SK-N-SH treated with all-trans-retinoic acid at 6 μM for 48 hours (cell line): ENCODE measurements around the gene TPM1.
A peak's percentile ranks its signal among the peaks of the same experiment; 100 is the strongest.

Experiments
- ATAC-seq: fragments of 200-7000 bp; cut with Tn5 transposase; 3 replicates; pipeline ENCODE4 v1.9.1; 2020; ENCODE audit warnings: mild to moderate bottlenecking, moderate library complexity
- ARNTL ChIP-seq: fragments of 450-650 bp; formaldehyde crosslinking; IDR thresholded peaks from 2 replicates; pipeline ENCODE4 v1.5.0; 2020; ENCODE audit warnings: low read depth, mild to moderate bottlenecking, moderate library complexity, borderline replicate concordance
- BACH2 ChIP-seq: fragments of 250-450 bp; sonication (Bioruptor Pico); IDR thresholded peaks from 2 replicates; pipeline ENCODE4 v1.9.0; 2021; ENCODE audit warnings: mild to moderate bottlenecking, borderline replicate concordance
- CREB5 ChIP-seq: fragments of 250-450 bp; sonication (Bioruptor Pico); IDR thresholded peaks from 2 replicates; pipeline ENCODE4 v1.5.1; 2020; ENCODE audit warnings: low read depth, mild to moderate bottlenecking, moderate library complexity
- CSDC2 ChIP-seq: fragments of 250-450 bp; sonication (Bioruptor Pico); IDR thresholded peaks from 2 replicates; pipeline ENCODE4 v1.5.0; 2020; ENCODE audit warnings: mild to moderate bottlenecking, moderate library complexity
- ESRRG ChIP-seq: fragments of 250-450 bp; sonication (Bioruptor Pico); IDR thresholded peaks from 2 replicates; pipeline ENCODE4 v1.6.1; 2021; ENCODE audit warnings: mild to moderate bottlenecking
- GLIS3 ChIP-seq: fragments of 250-450 bp; sonication (Bioruptor Pico); IDR thresholded peaks from 2 replicates; pipeline ENCODE4 v1.5.0; 2020; ENCODE audit warnings: mild to moderate bottlenecking, moderate library complexity
- ISL1 ChIP-seq: fragments of 250-450 bp; sonication (Bioruptor Pico); IDR thresholded peaks from 2 replicates; pipeline ENCODE4 v2.1.2; 2022; ENCODE audit warnings: mild to moderate bottlenecking, moderate library complexity
- OSR1 ChIP-seq: fragments of 250-450 bp; sonication (Bioruptor Pico); IDR thresholded peaks from 2 replicates; pipeline ENCODE4 v1.8.0; 2022; ENCODE audit warnings: moderate library complexity, mild to moderate bottlenecking, inconsistent platforms
- PATZ1 ChIP-seq: fragments of 250-450 bp; sonication (Bioruptor Pico); IDR thresholded peaks from 2 replicates; pipeline ENCODE4 v1.8.0; 2020; ENCODE audit warnings: mild to moderate bottlenecking, moderate library complexity, borderline replicate concordance
- PPARA ChIP-seq: fragments of 250-450 bp; sonication (Bioruptor Pico); IDR thresholded peaks from 2 replicates; pipeline ENCODE4 v1.5.0; 2020; ENCODE audit warnings: mild to moderate bottlenecking, borderline replicate concordance
- RARB ChIP-seq: fragments of 250-450 bp; sonication (Bioruptor Pico); IDR thresholded peaks from 2 replicates; pipeline ENCODE4 v1.8.0; 2021; ENCODE audit warnings: mild to moderate bottlenecking, moderate library complexity
- SNAI2 ChIP-seq: fragments of 250-450 bp; sonication (Bioruptor Pico); IDR thresholded peaks from 2 replicates; pipeline ENCODE4 v1.5.0; 2020; ENCODE audit warnings: mild to moderate bottlenecking, moderate library complexity
- TCF4 ChIP-seq: fragments of 250-450 bp; sonication (Bioruptor Pico); IDR thresholded peaks from 2 replicates; pipeline ENCODE4 v1.8.0; 2021; ENCODE audit warnings: mild to moderate bottlenecking, moderate library complexity, borderline replicate concordance
- ZC3H10 ChIP-seq: fragments of 250-450 bp; sonication (Bioruptor Pico); IDR thresholded peaks from 2 replicates; pipeline ENCODE4 v1.5.1; 2021; ENCODE audit warnings: mild to moderate bottlenecking, moderate library complexity
- ZFP3 ChIP-seq: fragments of 250-450 bp; sonication (Bioruptor Pico); IDR thresholded peaks from 2 replicates; pipeline ENCODE4 v1.5.0; 2020; ENCODE audit warnings: mild to moderate bottlenecking, moderate library complexity
- ZFP30 ChIP-seq: fragments of 450-650 bp; formaldehyde crosslinking; IDR thresholded peaks from 2 replicates; pipeline ENCODE4 v1.5.0; 2022; ENCODE audit warnings: mild to moderate bottlenecking, moderate library complexity
- ZNF70 ChIP-seq: fragments of 450-650 bp; formaldehyde crosslinking; IDR thresholded peaks from 2 replicates; pipeline ENCODE4 v1.5.0; 2020; ENCODE audit warnings: mild to moderate bottlenecking, moderate library complexity
- ZNF8 ChIP-seq: fragments of 450-650 bp; formaldehyde crosslinking; IDR thresholded peaks from 2 replicates; pipeline ENCODE4 v1.5.0; 2020; ENCODE audit warnings: mild to moderate bottlenecking, moderate library complexity
- TF ChIP-seq, protein P1 (sequence below): fragments of 250-450 bp; sonication (Bioruptor Pico); IDR thresholded peaks from 2 replicates; pipeline ENCODE4 v1.8.0; 2021; ENCODE audit warnings: low read depth, mild to moderate bottlenecking, moderate library complexity, borderline replicate concordance
- TF ChIP-seq, protein P2 (sequence below): fragments of 250-450 bp; sonication (Bioruptor Pico); IDR thresholded peaks from 2 replicates; pipeline ENCODE4 v1.5.1; 2021; ENCODE audit warnings: mild to moderate bottlenecking, moderate library complexity
- TF ChIP-seq, protein P3 (sequence below): fragments of 250-450 bp; sonication (Bioruptor Pico); IDR thresholded peaks from 2 replicates; pipeline ENCODE4 v1.5.0; 2020; ENCODE audit warnings: mild to moderate bottlenecking, moderate library complexity

Gene TPM1

DNA sequence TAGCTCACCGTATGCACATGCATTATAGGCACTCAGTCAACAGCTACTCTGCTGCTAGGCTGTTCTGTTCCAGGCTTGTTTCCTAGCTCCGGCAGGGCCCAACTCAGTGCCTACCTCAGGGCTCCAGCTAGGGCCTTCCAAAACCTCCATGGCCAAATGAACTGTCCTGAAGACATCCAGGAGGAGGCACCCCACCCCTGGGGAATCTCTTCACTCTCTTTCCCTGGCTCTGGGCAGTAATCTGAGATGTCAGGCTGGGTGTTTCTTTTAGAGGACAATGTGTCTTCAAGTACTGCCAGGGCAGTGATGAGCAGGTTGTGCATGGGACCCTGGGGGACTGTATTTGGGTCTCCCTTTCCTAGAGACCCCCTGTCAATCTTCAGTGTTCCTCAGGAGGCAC, 38.3 kb upstream of the TPM1 start:
- ATAC-seq: peak; percentile 56; the same call in 2 of the 3 replicates
- TF ChIP-seq GLIS3 (CRISPR knock-in tag) (no peak), OSR1 (CRISPR knock-in tag) (no peak), ZC3H10 (no peak), ZFP3 (CRISPR knock-in tag) (no peak), RARB (CRISPR knock-in tag) (no peak), PATZ1 (CRISPR knock-in tag) (no peak)
- TF ChIP-seq, all 23 proteins: peak for 0

DNA sequence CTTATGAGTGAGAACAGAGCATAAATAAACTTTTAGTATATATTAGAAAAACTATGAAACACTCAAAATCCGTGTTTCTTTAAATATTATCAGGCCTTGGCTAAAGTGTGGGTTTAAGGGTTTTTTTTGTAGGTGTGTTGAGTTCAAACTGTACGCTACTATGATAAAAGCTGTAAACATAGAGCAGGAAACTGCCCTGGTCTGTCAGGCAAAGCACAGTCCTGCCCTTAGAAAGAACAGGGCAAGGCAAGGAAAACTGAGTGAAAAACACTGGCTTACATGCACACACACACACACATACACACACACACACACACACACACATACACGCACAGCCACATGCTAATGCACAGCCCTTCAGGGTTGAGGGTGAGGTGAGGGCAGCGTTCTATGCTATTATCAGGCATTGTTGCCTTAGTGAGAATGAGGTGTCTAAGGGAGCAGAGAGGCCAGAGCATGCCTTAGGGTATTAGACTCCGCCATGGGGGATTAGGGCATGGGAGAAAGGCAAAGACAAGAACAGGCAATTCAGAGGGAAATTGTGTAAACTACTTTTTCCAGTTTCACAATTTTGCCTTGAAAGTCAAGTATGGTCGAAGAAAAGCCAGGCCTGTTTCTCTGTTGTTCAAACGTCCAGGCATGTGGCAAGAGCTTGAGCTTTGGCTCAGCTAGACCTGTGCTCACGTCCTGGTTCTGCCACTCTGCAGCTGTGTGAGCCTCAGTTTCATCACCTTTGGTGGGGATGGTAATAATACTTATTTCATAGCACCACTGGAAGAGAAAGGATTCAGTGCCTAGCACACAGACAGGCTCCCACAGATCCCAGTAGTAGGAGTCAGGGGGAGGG, 36.3 kb upstream of the TPM1 start:
- TF ChIP-seq ZC3H10 (no peak), ARNTL (CRISPR knock-in tag) (no peak), PATZ1 (CRISPR knock-in tag) (no peak), ZNF70 (CRISPR knock-in tag) (no peak), RARB (CRISPR knock-in tag) (no peak), TCF4 (CRISPR knock-in tag) (no peak), ZNF8 (CRISPR knock-in tag) (no peak), ISL1 (no peak), SNAI2 (CRISPR knock-in tag) (no peak), PPARA (CRISPR knock-in tag) (no peak), CSDC2 (CRISPR knock-in tag) (no peak), ZFP3 (CRISPR knock-in tag) (no peak), BACH2 (CRISPR knock-in tag) (no peak), ESRRG (CRISPR knock-in tag) (no peak), ZFP30 (no peak), GLIS3 (CRISPR knock-in tag) (no peak), CREB5 (no peak)
- TF ChIP-seq, protein P1, sequence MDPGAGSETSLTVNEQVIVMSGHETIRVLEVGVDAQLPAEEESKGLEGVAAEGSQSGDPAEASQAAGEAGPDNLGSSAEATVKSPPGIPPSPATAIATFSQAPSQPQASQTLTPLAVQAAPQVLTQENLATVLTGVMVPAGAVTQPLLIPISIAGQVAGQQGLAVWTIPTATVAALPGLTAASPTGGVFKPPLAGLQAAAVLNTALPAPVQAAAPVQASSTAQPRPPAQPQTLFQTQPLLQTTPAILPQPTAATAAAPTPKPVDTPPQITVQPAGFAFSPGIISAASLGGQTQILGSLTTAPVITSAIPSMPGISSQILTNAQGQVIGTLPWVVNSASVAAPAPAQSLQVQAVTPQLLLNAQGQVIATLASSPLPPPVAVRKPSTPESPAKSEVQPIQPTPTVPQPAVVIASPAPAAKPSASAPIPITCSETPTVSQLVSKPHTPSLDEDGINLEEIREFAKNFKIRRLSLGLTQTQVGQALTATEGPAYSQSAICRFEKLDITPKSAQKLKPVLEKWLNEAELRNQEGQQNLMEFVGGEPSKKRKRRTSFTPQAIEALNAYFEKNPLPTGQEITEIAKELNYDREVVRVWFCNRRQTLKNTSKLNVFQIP (CRISPR knock-in tag): no peak
- TF ChIP-seq, protein P2, sequence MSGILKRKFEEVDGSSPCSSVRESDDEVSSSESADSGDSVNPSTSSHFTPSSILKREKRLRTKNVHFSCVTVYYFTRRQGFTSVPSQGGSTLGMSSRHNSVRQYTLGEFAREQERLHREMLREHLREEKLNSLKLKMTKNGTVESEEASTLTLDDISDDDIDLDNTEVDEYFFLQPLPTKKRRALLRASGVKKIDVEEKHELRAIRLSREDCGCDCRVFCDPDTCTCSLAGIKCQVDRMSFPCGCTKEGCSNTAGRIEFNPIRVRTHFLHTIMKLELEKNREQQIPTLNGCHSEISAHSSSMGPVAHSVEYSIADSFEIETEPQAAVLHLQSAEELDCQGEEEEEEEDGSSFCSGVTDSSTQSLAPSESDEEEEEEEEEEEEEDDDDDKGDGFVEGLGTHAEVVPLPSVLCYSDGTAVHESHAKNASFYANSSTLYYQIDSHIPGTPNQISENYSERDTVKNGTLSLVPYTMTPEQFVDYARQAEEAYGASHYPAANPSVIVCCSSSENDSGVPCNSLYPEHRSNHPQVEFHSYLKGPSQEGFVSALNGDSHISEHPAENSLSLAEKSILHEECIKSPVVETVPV (CRISPR knock-in tag): no peak
- TF ChIP-seq, protein P3, sequence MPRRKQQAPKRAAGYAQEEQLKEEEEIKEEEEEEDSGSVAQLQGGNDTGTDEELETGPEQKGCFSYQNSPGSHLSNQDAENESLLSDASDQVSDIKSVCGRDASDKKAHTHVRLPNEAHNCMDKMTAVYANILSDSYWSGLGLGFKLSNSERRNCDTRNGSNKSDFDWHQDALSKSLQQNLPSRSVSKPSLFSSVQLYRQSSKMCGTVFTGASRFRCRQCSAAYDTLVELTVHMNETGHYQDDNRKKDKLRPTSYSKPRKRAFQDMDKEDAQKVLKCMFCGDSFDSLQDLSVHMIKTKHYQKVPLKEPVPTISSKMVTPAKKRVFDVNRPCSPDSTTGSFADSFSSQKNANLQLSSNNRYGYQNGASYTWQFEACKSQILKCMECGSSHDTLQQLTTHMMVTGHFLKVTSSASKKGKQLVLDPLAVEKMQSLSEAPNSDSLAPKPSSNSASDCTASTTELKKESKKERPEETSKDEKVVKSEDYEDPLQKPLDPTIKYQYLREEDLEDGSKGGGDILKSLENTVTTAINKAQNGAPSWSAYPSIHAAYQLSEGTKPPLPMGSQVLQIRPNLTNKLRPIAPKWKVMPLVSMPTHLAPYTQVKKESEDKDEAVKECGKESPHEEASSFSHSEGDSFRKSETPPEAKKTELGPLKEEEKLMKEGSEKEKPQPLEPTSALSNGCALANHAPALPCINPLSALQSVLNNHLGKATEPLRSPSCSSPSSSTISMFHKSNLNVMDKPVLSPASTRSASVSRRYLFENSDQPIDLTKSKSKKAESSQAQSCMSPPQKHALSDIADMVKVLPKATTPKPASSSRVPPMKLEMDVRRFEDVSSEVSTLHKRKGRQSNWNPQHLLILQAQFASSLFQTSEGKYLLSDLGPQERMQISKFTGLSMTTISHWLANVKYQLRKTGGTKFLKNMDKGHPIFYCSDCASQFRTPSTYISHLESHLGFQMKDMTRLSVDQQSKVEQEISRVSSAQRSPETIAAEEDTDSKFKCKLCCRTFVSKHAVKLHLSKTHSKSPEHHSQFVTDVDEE: no peak
- no peak for ATAC-seq
